CD4-positive, alpha-beta T cell treated with Interleukin-6 at 100 ng/mL for 8 hours (primary cell): Measurements from ENCODE around the gene LRRC72.
"Not testable (repeated sequence)": the region's sequence is repeated elsewhere in the genome, so short reads cannot be mapped to it uniquely, and the experiment has no call there.

Experiments used
- DNase-seq: peaks from one replicate; pipeline ENCODE4 v3.0.0-alpha.2; 2020; ENCODE audit warnings: mixed read lengths, low spot score

LRRC72 gene

GRCh38 chr7:16528520-16528919 is 1.9 kb downstream of the LRRC72 start:
- no peak for DNase-seq

GRCh38 chr7:16529697-16530096 is 3.1 kb downstream of the LRRC72 start:
- no peak for DNase-seq

- DNase-seq, result no peak
These were observed 5.1 kb downstream of the LRRC72 start for GRCh38 chr7:16531707-16532106.

GRCh38 chr7:16532272-16532671 is 5.6 kb downstream of the LRRC72 start:
- DNase-seq, result no peak

- DNase-seq, result no peak
These were observed 8.9 kb downstream of the LRRC72 start for GRCh38 chr7:16535500-16535899.

GRCh38 chr7:16540559-16540958 is 13.9 kb downstream of the LRRC72 start:
- DNase-seq, result not testable (repeated sequence)

- no peak for DNase-seq
These were observed 15.8 kb downstream of the LRRC72 start for GRCh38 chr7:16542401-16542800.

GRCh38 chr7:16543456-16543855 is 16.8 kb downstream of the LRRC72 start:
- no peak for DNase-seq

- no peak for DNase-seq
These were observed 20.4 kb downstream of the LRRC72 start for GRCh38 chr7:16546921-16547505.

GRCh38 chr7:16548428-16548827 is 21.8 kb downstream of the LRRC72 start:
- DNase-seq, result no peak

- DNase-seq, result no peak
These were observed 24.0 kb downstream of the LRRC72 start for GRCh38 chr7:16550671-16551070.

GRCh38 chr7:16554518-16555236 is 28.1 kb downstream of the LRRC72 start:
- DNase-seq, result no peak

- no peak for DNase-seq
These were observed 29.7 kb downstream of the LRRC72 start for GRCh38 chr7:16556359-16556758.

GRCh38 chr7:16558761-16559302 is 32.2 kb downstream of the LRRC72 start:
- DNase-seq, result no peak

GRCh38 chr7:16559497-16560179 is 33.0 kb downstream of the LRRC72 start:
- no peak for DNase-seq

- no peak for DNase-seq
These were observed 35.3 kb downstream of the LRRC72 start for GRCh38 chr7:16561943-16562342.

- DNase-seq, result no peak
These were observed 36.0 kb downstream of the LRRC72 start for GRCh38 chr7:16562456-16563220.

GRCh38 chr7:16563281-16564022 is 36.8 kb downstream of the LRRC72 start:
- DNase-seq, result no peak

- DNase-seq, result no peak
These were observed 37.4 kb downstream of the LRRC72 start for GRCh38 chr7:16564023-16564380.

GRCh38 chr7:16564909-16565426 is 38.3 kb downstream of the LRRC72 start:
- DNase-seq, result peak; percentile 16

GRCh38 chr7:16571941-16572340 is 45.3 kb downstream of the LRRC72 start:
- no peak for DNase-seq
